Left lung (tissue), 10 donors: ENCODE measurements around the gene AFAP1L1. TPM values are rescaled to one million over a fixed set of nuclear protein-coding genes. Genes with fewer than 3 reads are reported as not detected.

ENCODE experiments used
- ATAC-seq: fragments of 200-7000 bp; cut with Tn5 transposase; one replicate; pipeline ENCODE4 v1.9.1; 2020; ENCODE audit warnings: moderate library complexity
- DNase-seq, 4 donors: peaks; one replicate each; pipeline ENCODE4 v3.0.0-alpha.2; 2013 to 2020
- H3K27ac ChIP-seq, 2 donors: fragments of 200-600 bp; sonication (generic) in 1 of 2; one replicate each; pipeline versions ENCODE4 v1.5.0 to v1.8.0; 2020 to 2021
- H3K27me3 ChIP-seq, 2 donors: fragments of 200-600 bp; sonication (generic) in 1 of 2; one replicate each; pipeline versions ENCODE4 v1.5.0 to v1.8.0; 2020 to 2021
- H3K36me3 ChIP-seq, 2 donors: fragments of 200-600 bp; sonication (generic) in 1 of 2; one replicate each; pipeline versions ENCODE4 v1.5.0 to v1.8.0; 2020 to 2021
- H3K4me1 ChIP-seq, 2 donors: fragments of 200-600 bp; one replicate each; pipeline ENCODE4 v1.8.0; 2021
- H3K4me3 ChIP-seq, 2 donors: fragments of 200-600 bp; sonication (generic) in 1 of 2; one replicate each; pipeline versions ENCODE4 v1.5.0 to v1.8.0; 2020 to 2021; ENCODE audit warnings: mild to moderate bottlenecking in 1 of 2
- H3K9me3 ChIP-seq, 2 donors: fragments of 200-600 bp; sonication (generic) in 1 of 2; one replicate each; pipeline versions ENCODE4 v1.5.0 to v1.8.0; 2020 to 2021
- intact Hi-C, 2 donors: fragments of 100-400 bp; cut with DNase I; formaldehyde crosslinking; loops; one replicate each; pipeline versions ENCODE4 v1.11.2 to v1.14.2; 2022
- polyA plus RNA-seq, 6 donors: library from polyadenylated mRNA; unstranded; fragments of 120-200 nt; gene quantifications; one replicate each; pipeline ENCODE4 v1.2.1, GENCODE V29; 2013; ENCODE audit not compliant: insufficient read length in 6 of 6
- total RNA-seq, 2 donors: library from RNA; stranded (reverse); fragmentation: NEBNext Ultra II Directional; extraction: Animal tissue kit (Norgen Biotek cat#: 25700); gene quantifications; one replicate each; pipeline ENCODE4 v1.2.1, GENCODE V29; 2021
- TF ChIP-seq, protein P1 (sequence below), 2 donors: fragments of 200-600 bp; sonication (generic) in 1 of 2; IDR thresholded peaks; one replicate each; pipeline versions ENCODE4 v1.5.0 to v1.8.0; 2021; ENCODE audit warnings: antibody characterized with exemption in 2 of 2
- donor health status: DM: no; HTN: yes; CAD: no.
- donor health status: DM: no; HTN: no; CAD: no.

AFAP1L1 gene
- total and polyA plus RNA-seq, 8 donors: 14.2 to 46.6 (median 40.6) TPM

DNA sequence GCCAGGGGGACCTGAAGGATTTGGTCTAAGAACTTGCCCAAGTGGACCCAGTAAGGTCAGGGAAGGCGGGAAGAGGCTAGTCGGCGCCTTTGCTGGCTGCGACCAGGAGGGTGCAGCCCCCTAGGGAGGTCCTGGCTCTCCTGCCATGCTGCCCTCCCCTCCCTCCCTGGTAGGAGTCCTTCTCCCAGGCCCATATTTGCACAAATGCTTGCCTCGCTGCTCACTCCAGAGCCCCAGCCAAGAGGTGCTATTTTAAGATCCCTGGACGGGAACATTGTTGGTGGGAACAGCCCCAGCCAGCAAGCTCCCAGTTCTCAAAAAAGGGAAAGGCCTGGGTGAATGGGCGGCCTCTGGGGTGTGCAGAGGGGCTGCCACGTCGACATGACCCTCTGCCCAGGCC is 111.7 kb downstream of the AFAP1L1 start:
- Histone ChIP-seq H3K27ac (peak overlapping the region in 1 of 2 donors; percentile 62), H3K4me3 (no peak overlapping the region), H3K36me3 (no peaks in the 10 kb centered on the region), H3K4me1 (peaks cover 25 to 31% of the 10 kb centered on the region in 2 donors), H3K27me3 (no peaks in the 10 kb centered on the region), H3K9me3 (no peaks in the 10 kb centered on the region)
- DNase-seq: peak in 1 of 4 donors; percentile 54
- TF ChIP-seq, protein P1, sequence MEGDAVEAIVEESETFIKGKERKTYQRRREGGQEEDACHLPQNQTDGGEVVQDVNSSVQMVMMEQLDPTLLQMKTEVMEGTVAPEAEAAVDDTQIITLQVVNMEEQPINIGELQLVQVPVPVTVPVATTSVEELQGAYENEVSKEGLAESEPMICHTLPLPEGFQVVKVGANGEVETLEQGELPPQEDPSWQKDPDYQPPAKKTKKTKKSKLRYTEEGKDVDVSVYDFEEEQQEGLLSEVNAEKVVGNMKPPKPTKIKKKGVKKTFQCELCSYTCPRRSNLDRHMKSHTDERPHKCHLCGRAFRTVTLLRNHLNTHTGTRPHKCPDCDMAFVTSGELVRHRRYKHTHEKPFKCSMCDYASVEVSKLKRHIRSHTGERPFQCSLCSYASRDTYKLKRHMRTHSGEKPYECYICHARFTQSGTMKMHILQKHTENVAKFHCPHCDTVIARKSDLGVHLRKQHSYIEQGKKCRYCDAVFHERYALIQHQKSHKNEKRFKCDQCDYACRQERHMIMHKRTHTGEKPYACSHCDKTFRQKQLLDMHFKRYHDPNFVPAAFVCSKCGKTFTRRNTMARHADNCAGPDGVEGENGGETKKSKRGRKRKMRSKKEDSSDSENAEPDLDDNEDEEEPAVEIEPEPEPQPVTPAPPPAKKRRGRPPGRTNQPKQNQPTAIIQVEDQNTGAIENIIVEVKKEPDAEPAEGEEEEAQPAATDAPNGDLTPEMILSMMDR (IDR thresholded peaks at IDR 0.05): no peak
- intact Hi-C loops: loop anchor here (5.0 kb wide), 2 partner anchors 49 to 179 kb away; no protein-coding TSS in a partner anchor
- peak; percentile 49 for ATAC-seq

DNA sequence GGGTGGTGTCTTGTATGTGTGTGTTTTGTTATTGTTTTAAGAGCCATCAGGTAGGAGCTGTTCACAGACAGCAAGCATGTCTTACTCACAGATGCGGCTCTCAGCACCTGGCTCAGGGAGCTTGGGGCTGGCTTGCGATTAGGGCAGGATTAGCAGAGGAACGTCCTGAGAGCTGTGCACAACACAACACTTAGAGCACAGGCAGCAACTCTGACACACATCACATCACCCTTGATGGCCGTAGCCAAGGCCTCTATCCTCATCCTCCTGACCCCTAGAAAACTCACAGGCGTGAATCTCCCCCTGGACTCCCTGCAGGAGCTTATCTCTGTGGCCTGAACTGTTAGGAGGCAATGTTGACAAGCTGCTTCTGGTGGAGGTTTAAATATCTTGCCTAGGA is 114.5 kb downstream of the AFAP1L1 start:
- Histone ChIP-seq H3K4me3 (no peak overlapping the region), H3K36me3 (no peaks in the 10 kb centered on the region), H3K27me3 (no peaks in the 10 kb centered on the region), H3K4me1 (peaks cover 25 to 31% of the 10 kb centered on the region in 2 donors), H3K27ac (peak overlapping the region; percentile 42 to 53), H3K9me3 (no peaks in the 10 kb centered on the region)
- intact Hi-C loops: no loop called here
- TF ChIP-seq, protein P1 (IDR thresholded peaks at IDR 0.05): no peak
- ATAC-seq (no peak), DNase-seq (no peak)

DNA sequence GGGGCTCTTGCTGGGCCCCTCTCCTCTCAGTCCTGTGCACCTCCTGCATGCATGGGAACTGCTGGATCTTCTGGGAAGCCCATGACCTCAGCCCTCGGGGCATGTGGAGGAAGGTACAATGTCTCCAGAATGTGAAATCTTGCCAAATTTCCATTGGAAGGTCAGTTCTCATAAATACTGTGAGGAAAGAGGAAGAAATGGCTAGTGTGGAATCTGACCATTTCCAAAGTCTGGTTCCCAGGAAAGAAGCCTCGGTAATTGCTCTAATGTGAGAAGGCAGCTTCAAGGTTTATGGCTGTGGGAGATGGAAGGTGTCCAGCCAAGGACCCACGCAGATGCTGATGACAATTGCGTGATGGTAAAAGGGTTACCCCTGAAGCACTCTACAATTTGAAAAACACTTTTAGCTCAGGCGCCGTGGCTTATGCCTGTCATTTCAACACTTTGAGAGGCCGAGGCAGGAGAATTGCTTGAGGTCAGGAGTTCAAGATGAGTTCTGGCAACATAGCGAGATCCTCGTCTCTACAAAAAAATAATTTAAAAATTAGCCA is 115.5 kb downstream of the AFAP1L1 start:
- H3K9me3 ChIP-seq: no peaks in the 10 kb centered on the region
- no peaks in the 10 kb centered on the region for H3K27me3 ChIP-seq
- ATAC-seq (peak; percentile 3), DNase-seq (no peak)
- TF ChIP-seq, protein P1 (IDR thresholded peaks at IDR 0.05): no peak
- H3K4me3 ChIP-seq: no peak overlapping the region
- H3K4me1 ChIP-seq: peaks cover 23% of the 10 kb centered on the region in 2 donors
- peak overlapping the region; percentile 29 to 58 for H3K27ac ChIP-seq
- intact Hi-C loops: no loop called here
- no peaks in the 10 kb centered on the region for H3K36me3 ChIP-seq

DNA sequence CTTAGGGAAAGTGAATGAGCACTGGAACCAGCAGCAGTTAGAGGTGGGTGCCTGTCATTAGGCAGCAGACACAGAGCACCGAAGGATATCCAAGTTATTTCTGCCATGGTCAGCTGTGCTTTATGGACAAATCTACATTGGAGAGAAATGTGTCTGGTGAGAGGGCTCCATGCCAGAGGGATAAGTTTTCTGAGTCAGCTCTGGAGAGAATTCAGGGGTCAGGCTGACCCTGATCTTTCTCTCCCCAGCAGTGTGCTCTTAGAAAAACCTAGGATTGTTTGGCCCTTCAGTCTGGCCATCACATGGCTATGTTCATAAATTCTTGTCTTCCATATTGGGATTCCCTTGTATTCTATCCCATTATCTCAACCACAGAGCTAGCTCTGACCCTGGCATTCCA is 116.3 kb downstream of the AFAP1L1 start:
- intact Hi-C loops: no loop called here

GRCh38 chr5:149388498-149389190 is 117.0 kb downstream of the AFAP1L1 start:
- peaks cover 11 to 13% of the 10 kb centered on the region in 2 donors for H3K4me1 ChIP-seq
- TF ChIP-seq, protein P1 (IDR thresholded peaks at IDR 0.05): no peak
- H3K4me3 ChIP-seq: no peak overlapping the region

More for the DNA sequence above, 116.3 kb downstream of the AFAP1L1 start:
- no peak for DNase-seq
- no peaks in the 10 kb centered on the region for H3K27me3 ChIP-seq
- no peaks in the 10 kb centered on the region for H3K36me3 ChIP-seq
- TF ChIP-seq, protein P1 (IDR thresholded peaks at IDR 0.05): no peak
- no peaks in the 10 kb centered on the region for H3K9me3 ChIP-seq
- ATAC-seq: no peak
- peaks cover 15 to 20% of the 10 kb centered on the region in 2 donors for H3K4me1 ChIP-seq
- no peak overlapping the region for H3K4me3 ChIP-seq
- peak overlapping the region; percentile 29 to 58 for H3K27ac ChIP-seq

More at GRCh38 chr5:149388498-149389190, 117.0 kb downstream of the AFAP1L1 start:
- DNase-seq (peak in 1 of 4 donors; percentile 12), ATAC-seq (no peak)
- Histone ChIP-seq H3K27ac (peak overlapping the region; percentile 29 to 58), H3K27me3 (no peaks in the 10 kb centered on the region), H3K9me3 (no peaks in the 10 kb centered on the region), H3K36me3 (no peaks in the 10 kb centered on the region)
- intact Hi-C loops: no loop called here
